ENCODE data around the gene FNBP1.

Gene FNBP1

DNA sequence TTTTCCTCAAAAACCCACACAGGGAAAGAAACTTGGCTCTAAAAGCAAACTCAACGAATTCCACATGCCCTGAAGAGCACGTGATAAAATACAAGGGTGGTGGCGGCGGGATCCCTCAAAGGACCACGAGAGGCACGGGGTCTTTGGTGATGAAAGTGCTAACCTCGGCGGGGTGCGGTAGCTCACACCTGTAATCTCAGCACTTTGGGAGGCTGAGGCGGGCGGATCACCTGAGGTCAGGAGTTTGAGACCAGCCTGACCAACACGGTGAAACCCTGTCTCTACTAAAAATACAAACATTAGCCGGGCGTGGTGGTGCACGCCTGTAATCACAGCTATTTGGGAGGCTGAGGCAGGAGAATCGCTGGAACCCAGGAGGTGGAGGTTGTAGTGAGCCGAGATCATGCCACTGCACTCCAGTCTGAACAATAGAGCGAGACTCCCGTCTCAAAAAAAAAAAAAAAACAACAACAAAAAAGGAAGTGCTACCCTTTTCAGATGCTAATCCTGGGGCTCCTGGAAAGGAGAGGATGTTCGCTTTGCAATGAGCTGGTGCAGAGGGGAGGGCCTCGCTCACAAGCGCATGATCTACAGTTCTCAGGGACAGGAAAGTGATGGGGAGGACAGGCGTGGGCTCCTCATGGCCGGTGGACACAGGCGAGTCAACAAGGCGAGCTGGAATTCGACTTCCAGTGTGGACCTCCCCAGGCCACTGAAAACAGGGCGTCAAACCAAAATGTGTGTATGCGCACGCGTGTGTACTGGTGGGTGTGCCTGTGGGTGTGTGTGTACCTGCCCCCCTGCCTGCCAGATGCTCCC lies 153.7 kb downstream of the FNBP1 start:
- Histone ChIP-seq H3K4me1 (ENCODE audit: control insufficient read depth, insufficient read depth, low read length) (peaks cover 2% of the 10 kb centered on the region; the same call in 1 of the 2 replicates), H3K4me3 (ENCODE audit: low read depth, low read length) (no peak overlapping the region), H3K9me3 (ENCODE audit: control insufficient read depth, insufficient read depth, low read depth, low read length) (no peaks in the 10 kb centered on the region), H3K27ac (ENCODE audit: extremely low read depth, low read depth, low read length) (no peak overlapping the region), H3K36me3 (ENCODE audit: control insufficient read depth in 2 of 2, insufficient read depth in 1 of 2, low read length in 2 of 2) (peaks cover 0 to 14% of the 10 kb centered on the region in 2 experiments; a peak in 1 of 3 replicates)
- ChIA-PET POLR2A (interaction anchor here (0.6 to 0.7 kb wide), 2 partner anchors 8 to 387 kb away, joined by 3 read pairs; no protein-coding TSS in a partner anchor), CTCF (interaction anchor here (1.4 kb wide), 1 partner anchor 211 kb away, joined by 3 read pairs; no protein-coding TSS in a partner anchor)
- no peak for TF ChIP-seq ZNF211 (tag by site-specific recombination; IDR thresholded peaks at IDR 0.05; ENCODE audit: low read depth)
- TF ChIP-seq SP3 (tag by site-specific recombination; IDR thresholded peaks at IDR 0.05), result no peak
- no peak for TF ChIP-seq GLI4 (tag by site-specific recombination; IDR thresholded peaks at IDR 0.05)
- TF ChIP-seq HOXD13 (CRISPR knock-in tag; IDR thresholded peaks at IDR 0.05; ENCODE audit: borderline replicate concordance), result no peak
- no peak for TF ChIP-seq ZNF184 (tag by site-specific recombination; IDR thresholded peaks at IDR 0.05)
- TF ChIP-seq, protein P1, sequence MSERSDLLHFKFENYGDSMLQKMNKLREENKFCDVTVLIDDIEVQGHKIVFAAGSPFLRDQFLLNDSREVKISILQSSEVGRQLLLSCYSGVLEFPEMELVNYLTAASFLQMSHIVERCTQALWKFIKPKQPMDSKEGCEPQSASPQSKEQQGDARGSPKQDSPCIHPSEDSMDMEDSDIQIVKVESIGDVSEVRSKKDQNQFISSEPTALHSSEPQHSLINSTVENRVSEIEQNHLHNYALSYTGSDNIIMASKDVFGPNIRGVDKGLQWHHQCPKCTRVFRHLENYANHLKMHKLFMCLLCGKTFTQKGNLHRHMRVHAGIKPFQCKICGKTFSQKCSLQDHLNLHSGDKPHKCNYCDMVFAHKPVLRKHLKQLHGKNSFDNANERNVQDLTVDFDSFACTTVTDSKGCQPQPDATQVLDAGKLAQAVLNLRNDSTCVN (tag by site-specific recombination; optimal IDR thresholded peaks at IDR 0.05), result no peak
- TF ChIP-seq FEZF1 (tag by site-specific recombination; IDR thresholded peaks at IDR 0.05), result no peak
- TF ChIP-seq ZFP37 (tag by site-specific recombination; IDR thresholded peaks at IDR 0.05), result no peak
- no peak for TF ChIP-seq ZNF626 (tag by site-specific recombination; IDR thresholded peaks at IDR 0.05)
- no peak for TF ChIP-seq ZNF670 (tag by site-specific recombination; IDR thresholded peaks at IDR 0.05; ENCODE audit: low read depth)

DNA sequence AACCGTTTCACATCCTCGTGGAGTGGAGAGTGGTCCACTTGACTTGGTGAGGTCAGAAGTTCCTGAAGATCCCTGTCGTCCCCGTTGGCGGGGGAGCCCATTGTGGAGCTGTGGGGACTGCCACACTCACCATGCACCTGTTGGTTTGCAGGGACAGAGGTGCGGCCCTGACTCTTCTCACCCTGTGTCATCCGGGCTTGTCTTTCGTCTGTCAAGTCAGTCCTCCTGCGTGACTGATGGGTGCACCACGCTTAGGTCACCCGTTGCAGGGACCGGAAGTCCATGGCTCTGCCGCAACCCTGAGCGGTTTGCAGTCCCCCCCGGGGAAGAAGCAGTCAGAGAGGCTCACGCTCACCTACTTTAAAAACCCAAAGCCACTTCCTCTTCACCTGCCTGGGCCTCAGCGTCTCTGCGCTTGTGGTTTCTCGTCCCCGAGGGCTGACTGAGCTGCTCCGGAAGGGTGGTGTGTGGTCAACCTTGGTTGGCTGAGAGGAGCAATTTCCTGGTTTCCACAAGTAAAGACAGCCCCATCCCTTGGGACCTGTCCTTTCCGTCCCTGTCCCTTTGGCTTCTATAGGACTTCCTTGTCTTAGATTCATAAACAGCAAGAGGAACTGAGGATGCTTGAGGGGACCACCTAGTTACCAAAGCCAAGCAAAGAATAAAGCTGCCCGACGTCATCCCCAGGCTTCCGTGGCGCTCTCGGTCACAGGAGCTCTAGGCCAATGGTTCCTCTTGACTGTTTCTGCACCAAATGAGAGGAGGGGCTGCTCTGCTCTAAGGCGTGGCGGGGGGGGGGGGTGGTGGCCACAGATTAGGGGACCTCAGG lies 154.5 kb downstream of the FNBP1 start:
- no peak overlapping the region for H3K4me3 ChIP-seq (ENCODE audit: low read depth, low read length)
- ChIA-PET CTCF (interaction anchor here (1.4 to 4.0 kb wide), 2 partner anchors 152 to 212 kb away, joined by 3 to 29 read pairs; no protein-coding TSS in a partner anchor), POLR2A (no interaction called here)
- H3K36me3 ChIP-seq (ENCODE audit: control insufficient read depth in 2 of 2, insufficient read depth in 1 of 2, low read length in 2 of 2), result peaks cover 0 to 14% of the 10 kb centered on the region in 2 experiments; a peak in 1 of 3 replicates
- no peaks in the 10 kb centered on the region for H3K9me3 ChIP-seq (ENCODE audit: control insufficient read depth, insufficient read depth, low read depth, low read length)
- TF ChIP-seq EGR2 (tag by site-specific recombination; IDR thresholded peaks at IDR 0.05; ENCODE audit: low read depth), result no peak
- TF ChIP-seq, protein P2, sequence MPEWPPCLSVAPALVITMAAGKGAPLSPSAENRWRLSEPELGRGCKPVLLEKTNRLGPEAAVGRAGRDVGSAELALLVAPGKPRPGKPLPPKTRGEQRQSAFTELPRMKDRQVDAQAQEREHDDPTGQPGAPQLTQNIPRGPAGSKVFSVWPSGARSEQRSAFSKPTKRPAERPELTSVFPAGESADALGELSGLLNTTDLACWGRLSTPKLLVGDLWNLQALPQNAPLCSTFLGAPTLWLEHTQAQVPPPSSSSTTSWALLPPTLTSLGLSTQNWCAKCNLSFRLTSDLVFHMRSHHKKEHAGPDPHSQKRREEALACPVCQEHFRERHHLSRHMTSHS (tag by site-specific recombination; IDR thresholded peaks at IDR 0.05), result no peak
- no peak for TF ChIP-seq ZBTB17 (tag by site-specific recombination; IDR thresholded peaks at IDR 0.05)
- TF ChIP-seq ZNF391 (tag by site-specific recombination; IDR thresholded peaks at IDR 0.05; ENCODE audit: borderline replicate concordance, low read depth), result no peak
- peak; percentile 66 for TF ChIP-seq SCRT2 (tag by site-specific recombination; IDR thresholded peaks at IDR 0.05)
- H3K4me1 ChIP-seq (ENCODE audit: control insufficient read depth, insufficient read depth, low read length), result peaks cover 2% of the 10 kb centered on the region; the same call in 1 of the 2 replicates
- no peak overlapping the region for H3K27ac ChIP-seq (ENCODE audit: extremely low read depth, low read depth, low read length)
